ENCODE data around the gene PCDHGB6.
A peak's percentile ranks its signal among the peaks of the same experiment; 100 is the strongest.
"Not testable (repeated sequence)": the region's sequence is repeated elsewhere in the genome, so short reads cannot be mapped to it uniquely, and the experiment has no call there.

Gene PCDHGB6

GRCh38 chr5:141407790-141408505 is at the start of gene PCDHGB6:
Gene PCDHGB6 (plus strand): TSS chr5:141408021. CDS start chr5:141408203, 182 bp downstream.
- TF ChIP-seq, protein P1, sequence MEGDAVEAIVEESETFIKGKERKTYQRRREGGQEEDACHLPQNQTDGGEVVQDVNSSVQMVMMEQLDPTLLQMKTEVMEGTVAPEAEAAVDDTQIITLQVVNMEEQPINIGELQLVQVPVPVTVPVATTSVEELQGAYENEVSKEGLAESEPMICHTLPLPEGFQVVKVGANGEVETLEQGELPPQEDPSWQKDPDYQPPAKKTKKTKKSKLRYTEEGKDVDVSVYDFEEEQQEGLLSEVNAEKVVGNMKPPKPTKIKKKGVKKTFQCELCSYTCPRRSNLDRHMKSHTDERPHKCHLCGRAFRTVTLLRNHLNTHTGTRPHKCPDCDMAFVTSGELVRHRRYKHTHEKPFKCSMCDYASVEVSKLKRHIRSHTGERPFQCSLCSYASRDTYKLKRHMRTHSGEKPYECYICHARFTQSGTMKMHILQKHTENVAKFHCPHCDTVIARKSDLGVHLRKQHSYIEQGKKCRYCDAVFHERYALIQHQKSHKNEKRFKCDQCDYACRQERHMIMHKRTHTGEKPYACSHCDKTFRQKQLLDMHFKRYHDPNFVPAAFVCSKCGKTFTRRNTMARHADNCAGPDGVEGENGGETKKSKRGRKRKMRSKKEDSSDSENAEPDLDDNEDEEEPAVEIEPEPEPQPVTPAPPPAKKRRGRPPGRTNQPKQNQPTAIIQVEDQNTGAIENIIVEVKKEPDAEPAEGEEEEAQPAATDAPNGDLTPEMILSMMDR (IDR thresholded peaks at IDR 0.05; ENCODE audit: control insufficient read depth, extremely low read depth, insufficient read depth) = peak; percentile 37; the same call in 1 of the 2 replicates
- H3K4me3 ChIP-seq (ENCODE audit: low read depth, low read length); DNase-seq (ENCODE audit: low read depth): not testable (repeated sequence)

GRCh38 chr5:141359790-141360426 is 47.9 kb upstream of the PCDHGB6 start, which contains the start of gene PCDHGB2:
Gene PCDHGB2 (plus strand): TSS chr5:141359994. CDS start chr5:141360136, 142 bp downstream.
- H3K4me3 ChIP-seq (ENCODE audit: low read depth, low read length) = peak within 1 kb of the TSS; percentile 50
- TF ChIP-seq, protein P1 (IDR thresholded peaks at IDR 0.05; ENCODE audit: control insufficient read depth, extremely low read depth, insufficient read depth) = 0 out of 2 replicates have a peak, but pooled peaks have one; percentile 6
- no peak for DNase-seq (ENCODE audit: low read depth)

GRCh38 chr5:141360685-141361084 is 47.1 kb upstream of the PCDHGB6 start:
- TF ChIP-seq, protein P1 (IDR thresholded peaks at IDR 0.05; ENCODE audit: control insufficient read depth, extremely low read depth, insufficient read depth) = no peak
- no peak overlapping the region for H3K4me3 ChIP-seq (ENCODE audit: low read depth, low read length)
- no peak for DNase-seq (ENCODE audit: low read depth)

- H3K4me3 ChIP-seq (ENCODE audit: low read depth, low read length) = no peak overlapping the region
- TF ChIP-seq, protein P1 (IDR thresholded peaks at IDR 0.05; ENCODE audit: control insufficient read depth, extremely low read depth, insufficient read depth) = no peak
- DNase-seq (ENCODE audit: low read depth) = no peak
Measured at GRCh38 chr5:141362719-141363118, 45.1 kb upstream of the PCDHGB6 start.

DNA sequence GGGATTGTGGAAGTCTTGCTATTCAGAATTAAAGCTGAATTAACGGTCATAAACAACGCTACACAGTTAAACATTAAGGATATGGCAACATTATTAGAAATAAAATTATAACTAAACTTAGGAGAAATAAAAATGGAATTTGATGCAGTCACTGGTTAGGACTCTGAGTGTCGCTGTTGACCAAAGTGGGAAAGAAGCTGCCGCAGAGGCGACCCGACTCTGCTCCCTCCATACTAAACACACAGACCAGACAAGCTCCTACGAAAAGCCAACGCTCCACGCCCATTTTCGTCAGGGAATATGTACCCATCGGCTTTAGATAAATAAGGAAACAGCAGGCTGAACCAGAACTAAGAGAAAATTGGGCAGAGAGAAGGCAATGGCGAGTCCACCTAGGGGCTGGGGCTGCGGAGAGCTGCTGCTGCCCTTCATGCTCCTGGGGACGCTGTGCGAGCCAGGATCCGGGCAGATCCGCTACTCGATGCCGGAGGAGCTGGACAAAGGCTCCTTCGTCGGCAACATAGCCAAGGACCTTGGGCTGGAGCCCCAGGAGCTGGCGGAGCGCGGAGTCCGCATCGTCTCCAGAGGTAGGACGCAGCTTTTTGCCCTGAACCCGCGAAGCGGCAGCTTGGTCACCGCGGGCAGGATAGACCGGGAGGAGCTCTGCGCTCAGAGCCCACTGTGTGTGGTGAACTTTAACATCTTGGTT is 43.7 kb upstream of the PCDHGB6 start, which contains the start of gene PCDHGA5:
Gene PCDHGA5 (plus strand): TSS at position 211 of the 709 bp plus-strand sequence. CDS start 169 bp downstream, at position 380.
- no peak within 1 kb of the TSS; the same call in 1 of the 2 replicates for H3K4me3 ChIP-seq (ENCODE audit: low read depth, low read length)
- no peak for DNase-seq (ENCODE audit: low read depth)
- TF ChIP-seq, protein P1 (IDR thresholded peaks at IDR 0.05; ENCODE audit: control insufficient read depth, extremely low read depth, insufficient read depth) = no peak

DNA sequence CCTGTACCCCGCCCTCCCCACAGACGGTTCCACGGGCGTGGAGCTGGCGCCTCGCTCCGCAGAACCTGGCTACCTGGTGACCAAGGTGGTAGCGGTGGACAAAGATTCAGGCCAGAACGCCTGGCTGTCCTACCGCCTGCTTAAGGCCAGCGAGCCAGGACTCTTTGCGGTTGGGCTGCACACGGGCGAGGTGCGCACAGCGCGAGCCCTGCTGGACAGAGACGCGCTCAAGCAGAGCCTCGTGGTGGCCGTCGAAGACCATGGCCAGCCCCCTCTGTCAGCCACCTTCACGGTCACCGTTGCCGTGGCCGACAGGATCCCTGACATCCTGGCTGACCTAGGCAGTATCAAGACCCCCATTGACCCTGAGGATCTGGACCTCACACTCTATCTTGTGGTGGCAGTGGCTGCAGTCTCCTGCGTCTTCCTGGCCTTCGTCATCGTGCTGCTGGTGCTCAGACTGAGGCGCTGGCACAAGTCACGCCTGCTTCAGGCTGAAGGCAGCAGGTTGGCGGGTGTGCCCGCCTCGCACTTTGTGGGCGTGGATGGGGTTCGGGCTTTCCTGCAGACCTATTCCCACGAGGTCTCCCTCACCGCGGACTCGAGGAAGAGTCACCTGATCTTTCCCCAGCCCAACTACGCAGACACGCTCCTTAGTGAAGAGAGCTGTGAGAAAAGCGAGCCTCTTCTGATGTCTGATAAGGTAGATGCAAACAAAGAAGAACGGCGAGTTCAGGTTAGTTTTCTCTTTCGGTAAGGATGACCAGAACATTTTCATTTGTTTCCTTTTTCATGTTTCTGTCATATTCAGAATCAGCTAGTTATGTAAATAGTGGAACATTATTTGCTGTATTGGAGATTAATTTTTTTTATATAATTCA is 41.6 kb upstream of the PCDHGB6 start:
- DNase-seq (ENCODE audit: low read depth) = peak; percentile 90
- TF ChIP-seq, protein P1 (IDR thresholded peaks at IDR 0.05; ENCODE audit: control insufficient read depth, extremely low read depth, insufficient read depth) = no peak
- H3K4me3 ChIP-seq (ENCODE audit: low read depth, low read length) = no peak overlapping the region
